HCT116 (cell line): ENCODE measurements around the gene FNDC3B. TPM values are rescaled to one million over a fixed set of nuclear protein-coding genes. Genes with fewer than 3 reads are reported as not detected.

ENCODE experiments used
- ATAC-seq: fragments of 200-7000 bp; cut with Tn5 transposase; 2 replicates; pipeline ENCODE4 v1.9.1; 2020; ENCODE audit warnings: mild to moderate bottlenecking, moderate library complexity
- BruUV-seq: library from RNA; stranded (reverse); fragments of 400-500 nt; replicated peaks from 2 replicates; lab custom pipeline; 2021; lab: Mats Ljungman, UMichigan
- CTCF ChIA-PET: fragments of 300-600 bp; sonication (Branson Sonifier 250); formaldehyde crosslinking; loops from one replicate; lab custom pipeline; 2021; ENCODE audit warnings: antibody characterized with exemption; lab: Charles Lee
- POLR2A ChIA-PET: fragments of 300-600, 350-600 bp; sonication (Branson Sonifier 250); formaldehyde crosslinking; loops from one replicate; lab custom pipeline; 2021; ENCODE audit warnings: antibody characterized with exemption; lab: Charles Lee
- RAD21 ChIA-PET, 2 experiments: fragments of 300-600 bp; sonication (Branson Sonifier 250); formaldehyde crosslinking; loops; one replicate each; lab custom pipeline; 2023; ENCODE audit warnings: low total read pairs in 2 of 2; ENCODE audit not compliant: uncharacterized antibody in 2 of 2, unreplicated experiment in 2 of 2, low non-redundant PET in 1 of 2; lab: Charles Lee
- DNase-seq: peaks from one replicate; pipeline ENCODE4 v3.0.0-alpha.2; 2010; ENCODE audit warnings: low read depth, low spot score
- H2AFZ ChIP-seq: fragments of 200-600 bp; shearing (Covaris generic), sonication (generic); 2 replicates; pipeline ENCODE4 v1.6.1; 2017; ENCODE audit warnings: low read depth, mixed run types, mixed read lengths, antibody characterized with exemption, low read length; ENCODE audit not compliant: poor library complexity, severe bottlenecking
- H3K27ac ChIP-seq: 2 replicates; pipeline ENCODE4 v1.5.1; 2012; ENCODE audit warnings: low read depth, low read length
- H3K27me3 ChIP-seq: fragments of 200-600 bp; sonication (generic); 2 replicates; pipeline ENCODE4 v1.6.1; 2016; ENCODE audit warnings: mixed run types, low read length, mixed read lengths; ENCODE audit not compliant: insufficient read depth
- H3K36me3 ChIP-seq, 2 experiments: fragments of 200-500 bp in 1 of 2; fragments of 200-600 bp in 1 of 2; sonication (Bioruptor generic) in 1 of 2; sonication (generic) in 1 of 2; 2 replicates each; pipeline versions ENCODE4 v1.5.1 to v1.6.1; 2014 to 2016; ENCODE audit warnings: low read length in 2 of 2, inconsistent platforms in 1 of 2, mixed read lengths in 1 of 2, mixed run types in 1 of 2; ENCODE audit not compliant: insufficient read depth in 2 of 2, control insufficient read depth in 1 of 2
- H3K4me1 ChIP-seq, 2 experiments: fragments of 200-600 bp in 1 of 2; sonication (generic) in 1 of 2; 2 replicates each; pipeline versions ENCODE4 v1.5.1 to v1.6.1; 2012 to 2017; ENCODE audit warnings: low read length in 2 of 2, inconsistent platforms in 1 of 2, mild to moderate bottlenecking in 1 of 2, mixed read lengths in 1 of 2, mixed run types in 1 of 2, moderate library complexity in 1 of 2; ENCODE audit not compliant: insufficient read depth in 2 of 2, control insufficient read depth in 1 of 2
- H3K4me2 ChIP-seq: fragments of 200-600 bp; sonication (generic); 2 replicates; pipeline ENCODE4 v1.6.1; 2017; ENCODE audit warnings: mixed run types, low read length, mixed read lengths
- H3K4me3 ChIP-seq, 2 experiments: fragments of 200-600 bp in 1 of 2; sonication (generic) in 1 of 2; replicated peaks in 1 of 2; 2 replicates each; pipeline ENCODE4 v1.5.1; 2011 to 2016; ENCODE audit warnings: low read length in 2 of 2, control low read depth in 1 of 2, low read depth in 1 of 2, mild to moderate bottlenecking in 1 of 2, mixed read lengths in 1 of 2, mixed run types in 1 of 2
- H3K79me2 ChIP-seq: fragments of 200-600 bp; sonication (generic); 2 replicates; pipeline ENCODE4 v1.6.1; 2017; ENCODE audit warnings: mild to moderate bottlenecking, mixed run types, low read length, moderate library complexity, mixed read lengths; ENCODE audit not compliant: insufficient read depth
- H3K9ac ChIP-seq: fragments of 200-600 bp; sonication (generic); 2 replicates; pipeline ENCODE4 v1.6.1; 2016; ENCODE audit warnings: low read length, mixed read lengths
- H3K9me2 ChIP-seq: fragments of 200-600 bp; sonication (generic), shearing (Covaris generic); 2 replicates; pipeline ENCODE4 v1.6.1; 2017; ENCODE audit warnings: mixed run types, mild to moderate bottlenecking, moderate library complexity; ENCODE audit not compliant: insufficient read depth
- H3K9me3 ChIP-seq, 2 experiments: fragments of 200-500 bp in 1 of 2; fragments of 200-600 bp in 1 of 2; sonication (Bioruptor generic) in 1 of 2; sonication (generic) in 1 of 2; 2 replicates each; pipeline ENCODE4 v1.6.1; 2014 to 2017; ENCODE audit warnings: low read length in 2 of 2, mixed read lengths in 2 of 2, inconsistent platforms in 1 of 2, low read depth in 1 of 2, mild to moderate bottlenecking in 1 of 2, mixed run types in 1 of 2, moderate library complexity in 1 of 2; ENCODE audit not compliant: control insufficient read depth in 1 of 2, insufficient read depth in 1 of 2
- H4K20me1 ChIP-seq: fragments of 200-600 bp; sonication (generic), shearing (Covaris generic); 2 replicates; pipeline ENCODE4 v1.6.1; 2017; ENCODE audit warnings: mixed run types, mild to moderate bottlenecking, moderate library complexity; ENCODE audit not compliant: insufficient read depth
- ATF3 ChIP-seq: IDR thresholded peaks from 2 replicates; pipeline ENCODE4 v1.6.1; 2012
- CEBPB ChIP-seq: IDR thresholded peaks from 2 replicates; pipeline ENCODE4 v1.6.1; 2012; ENCODE audit warnings: low read depth
- EGR1 ChIP-seq: IDR thresholded peaks from 2 replicates; pipeline ENCODE4 v1.6.1; 2012; ENCODE audit warnings: low read depth
- ELF1 ChIP-seq: IDR thresholded peaks from 2 replicates; pipeline ENCODE4 v1.6.1; 2012; ENCODE audit warnings: low read depth, borderline replicate concordance
- EZH2 ChIP-seq: fragments of 200-600 bp; sonication (generic); IDR thresholded peaks from 2 replicates; pipeline ENCODE4 v1.6.1; 2017; ENCODE audit warnings: antibody characterized with exemption, mixed run types
- FOSL1 ChIP-seq: IDR thresholded peaks from 2 replicates; pipeline ENCODE4 v1.6.1; 2012; ENCODE audit warnings: low read depth
- POLR2AphosphoS5 ChIP-seq: IDR thresholded peaks from 2 replicates; pipeline ENCODE4 v1.6.1; 2011; ENCODE audit warnings: mild to moderate bottlenecking, low read depth, low read length, moderate library complexity
- REST ChIP-seq: IDR thresholded peaks from 2 replicates; pipeline ENCODE4 v1.6.1; 2012; ENCODE audit warnings: low read depth
- SP1 ChIP-seq: IDR thresholded peaks from 2 replicates; pipeline ENCODE4 v1.6.1; 2012; ENCODE audit warnings: low read depth
- TCF7L2 ChIP-seq: IDR thresholded peaks from 2 replicates; pipeline ENCODE4 v1.7.0; 2011; ENCODE audit warnings: borderline replicate concordance, inconsistent platforms; ENCODE audit not compliant: insufficient read depth, insufficient read length; ENCODE audit errors: extremely low read depth
- ZBTB33 ChIP-seq: IDR thresholded peaks from 2 replicates; pipeline ENCODE4 v1.6.1; 2011; ENCODE audit warnings: mild to moderate bottlenecking, low read length, moderate library complexity; ENCODE audit not compliant: insufficient replicate concordance; ENCODE audit errors: extremely low read depth
- ZNF274 ChIP-seq: fragments of 200-500 bp; sonication (Bioruptor generic); IDR thresholded peaks from 2 replicates; pipeline ENCODE4 v1.6.1; 2014; ENCODE audit warnings: mild to moderate bottlenecking, low read depth, low read length, inconsistent platforms
- intact Hi-C: fragments of 100-400 bp; cut with micrococcal nuclease; formaldehyde crosslinking; loops from 2 replicates; pipeline ENCODE4 v1.10.0; 2022
- total RNA-seq: library from RNA; stranded (reverse); gene quantifications from one replicate; pipeline ENCODE4 v1.2.1, GENCODE V29; 2021; ENCODE audit not compliant: unreplicated experiment

Gene FNDC3B
- total RNA-seq, 1 experiment from 2014 or later: 45.7 TPM

GRCh38 chr3:172164620-172165362, 125.4 kb downstream of the FNDC3B start (continued):
- TF ChIP-seq REST: no peak
- TF ChIP-seq, all 23 proteins: peak for 0

DNA sequence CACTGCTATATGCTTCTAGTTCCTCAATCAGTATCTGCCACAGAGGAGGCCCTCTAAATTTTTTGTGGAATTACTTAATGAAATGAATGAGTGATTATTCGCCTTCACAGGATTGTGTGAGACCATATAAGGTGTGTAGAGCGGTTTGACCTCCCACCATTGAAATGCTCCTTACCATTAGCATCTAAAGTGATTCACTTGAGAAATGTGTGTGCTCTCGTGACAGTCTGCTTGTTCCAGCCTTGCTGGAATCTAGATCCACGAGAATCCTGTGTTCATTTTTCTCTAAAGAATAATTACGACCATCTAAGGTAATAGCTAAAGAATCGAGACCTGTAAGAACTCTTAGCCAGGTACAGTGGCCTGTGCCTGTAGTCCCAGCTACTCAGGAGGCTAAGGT, 126.9 kb downstream of the FNDC3B start:
- Histone ChIP-seq H3K79me2 (peaks cover 22% of the 10 kb centered on the region), H3K27me3 (no peaks in the 10 kb centered on the region), H3K27ac (no peak overlapping the region), H3K9me3 (no peaks in the 10 kb centered on the region), H4K20me1 (no peaks in the 10 kb centered on the region), H3K9ac (no peak overlapping the region), H2AFZ (no peak overlapping the region), H3K36me3 (no peaks in the 10 kb centered on the region), H3K4me2 (no peak overlapping the region), H3K4me1 (peaks cover 12 to 25% of the 10 kb centered on the region in 2 experiments), H3K9me2 (no peaks in the 10 kb centered on the region), H3K4me3 (no peak overlapping the region)
- RAD21 ChIA-PET: no interaction called here
- BruUV-seq: no TSS peak
- DNase-seq (no peak), ATAC-seq (no peak)
- CTCF ChIA-PET: no interaction called here
- intact Hi-C loops: no loop called here
- POLR2A ChIA-PET: no interaction called here
- TF ChIP-seq EGR1 (no peak), TCF7L2 (no peak), EZH2 (no peak), REST (no peak), FOSL1 (no peak), ELF1 (no peak), SP1 (no peak), ZNF274 (no peak), ATF3 (no peak), POLR2AphosphoS5 (no peak), CEBPB (no peak), ZBTB33 (no peak)
